ENCODE results near the gene TRMT112.

- TF ChIP-seq, protein P1, sequence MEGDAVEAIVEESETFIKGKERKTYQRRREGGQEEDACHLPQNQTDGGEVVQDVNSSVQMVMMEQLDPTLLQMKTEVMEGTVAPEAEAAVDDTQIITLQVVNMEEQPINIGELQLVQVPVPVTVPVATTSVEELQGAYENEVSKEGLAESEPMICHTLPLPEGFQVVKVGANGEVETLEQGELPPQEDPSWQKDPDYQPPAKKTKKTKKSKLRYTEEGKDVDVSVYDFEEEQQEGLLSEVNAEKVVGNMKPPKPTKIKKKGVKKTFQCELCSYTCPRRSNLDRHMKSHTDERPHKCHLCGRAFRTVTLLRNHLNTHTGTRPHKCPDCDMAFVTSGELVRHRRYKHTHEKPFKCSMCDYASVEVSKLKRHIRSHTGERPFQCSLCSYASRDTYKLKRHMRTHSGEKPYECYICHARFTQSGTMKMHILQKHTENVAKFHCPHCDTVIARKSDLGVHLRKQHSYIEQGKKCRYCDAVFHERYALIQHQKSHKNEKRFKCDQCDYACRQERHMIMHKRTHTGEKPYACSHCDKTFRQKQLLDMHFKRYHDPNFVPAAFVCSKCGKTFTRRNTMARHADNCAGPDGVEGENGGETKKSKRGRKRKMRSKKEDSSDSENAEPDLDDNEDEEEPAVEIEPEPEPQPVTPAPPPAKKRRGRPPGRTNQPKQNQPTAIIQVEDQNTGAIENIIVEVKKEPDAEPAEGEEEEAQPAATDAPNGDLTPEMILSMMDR (IDR thresholded peaks at IDR 0.05) = peak in 1 of 3 experiments; percentile 35
- TF ChIP-seq POLR2A (IDR thresholded peaks at IDR 0.05; ENCODE audit: low read depth) = peak; percentile 4
Observed at GRCh38 chr11:64269540-64270220, 47.7 kb downstream of the TRMT112 start.

Measured in esophagus muscularis mucosa (tissue), 3 donors.